Measurements from ENCODE around the gene FIG4.

The FIG4 gene

GRCh38 chr6:109872549-109872948 lies 181.5 kb downstream of the FIG4 start:
- H3K4me3 ChIP-seq (ENCODE audit: low read depth, low read length) = no peak overlapping the region

GRCh38 chr6:109872968-109873545 lies 182.0 kb downstream of the FIG4 start:
- H3K4me3 ChIP-seq (ENCODE audit: low read depth, low read length) = no peak overlapping the region
- TF ChIP-seq CTCF (IDR thresholded peaks at IDR 0.05; ENCODE audit: borderline replicate concordance, insufficient read depth, low read depth, low read length) = no peak

More at GRCh38 chr6:109872549-109872948, 181.5 kb downstream of the FIG4 start:
- no peak for TF ChIP-seq CTCF (IDR thresholded peaks at IDR 0.05; ENCODE audit: borderline replicate concordance, insufficient read depth, low read depth, low read length)

- no peak for TF ChIP-seq CTCF (IDR thresholded peaks at IDR 0.05; ENCODE audit: borderline replicate concordance, insufficient read depth, low read depth, low read length)
- H3K4me3 ChIP-seq (ENCODE audit: low read depth, low read length) = no peak overlapping the region
These were observed 183.0 kb downstream of the FIG4 start for GRCh38 chr6:109874086-109874485.

- H3K4me3 ChIP-seq (ENCODE audit: low read depth, low read length) = no peak overlapping the region
- TF ChIP-seq CTCF (IDR thresholded peaks at IDR 0.05; ENCODE audit: borderline replicate concordance, insufficient read depth, low read depth, low read length) = no peak
These were observed 183.5 kb downstream of the FIG4 start for GRCh38 chr6:109874621-109875020.
